Upper lobe of left lung (tissue), 4 donors: ENCODE measurements around the gene MACIR.

Experiments used
- CTCF ChIP-seq, 6 experiments: fragments of 450-650 bp in 4 of 6; fragments of 200-600 bp in 2 of 6; sonication (generic) in 2 of 6; IDR thresholded peaks; one replicate each; pipeline ENCODE4 v1.5.1; 2016 to 2019; ENCODE audit warnings: antibody characterized with exemption in 6 of 6
- EP300 ChIP-seq, 4 donors: sonication (generic); formaldehyde crosslinking; IDR thresholded peaks; one replicate each; pipeline ENCODE4 v1.5.1; 2017; ENCODE audit warnings: antibody characterized with exemption in 4 of 4, control low read depth in 2 of 4
- POLR2A ChIP-seq, 4 donors: fragments of 450-650 bp; IDR thresholded peaks; one replicate each; pipeline ENCODE4 v1.5.1; 2016 to 2017; ENCODE audit warnings: antibody characterized with exemption in 4 of 4, mild to moderate bottlenecking in 2 of 4
- POLR2AphosphoS5 ChIP-seq, 2 donors: sonication (generic); formaldehyde crosslinking; IDR thresholded peaks; one replicate each; pipeline ENCODE4 v1.5.1; 2017; ENCODE audit warnings: antibody characterized with exemption in 2 of 2

GRCh38 chr5:103298117-103298516 lies 39.6 kb downstream of the MACIR start:
- TF ChIP-seq CTCF (IDR thresholded peaks at IDR 0.05) (no peak), EP300 (IDR thresholded peaks at IDR 0.05) (no peak), POLR2A (IDR thresholded peaks at IDR 0.05) (no peak), POLR2AphosphoS5 (IDR thresholded peaks at IDR 0.05) (no peak)
